Mesenchymal stem cell (in vitro differentiated cells and primary cell): ENCODE results near the gene NRROS.

Experiments used
- DNase-seq: peaks from one replicate; pipeline ENCODE4 v3.0.0-alpha.2; 2013
- H2AFZ ChIP-seq: one replicate; pipeline ENCODE4 v1.6.1; 2013; ENCODE audit warnings: low read depth, mild to moderate bottlenecking, control low read depth, inconsistent platforms, low read length, moderate library complexity
- H2AK5ac ChIP-seq: 2 replicates; pipeline ENCODE4 v1.6.1; 2013; ENCODE audit warnings: low read length, moderate library complexity, mild to moderate bottlenecking, inconsistent platforms; ENCODE audit not compliant: severe bottlenecking
- H2BK120ac ChIP-seq: one replicate; pipeline ENCODE4 v1.6.1; 2013; ENCODE audit warnings: low read depth, mild to moderate bottlenecking, inconsistent platforms, low read length, moderate library complexity
- H2BK12ac ChIP-seq, 2 experiments: one replicate each; pipeline ENCODE4 v1.6.1; 2013; ENCODE audit warnings: inconsistent platforms in 2 of 2, low read length in 2 of 2, mild to moderate bottlenecking in 2 of 2, moderate library complexity in 2 of 2, control low read depth in 1 of 2
- H2BK15ac ChIP-seq: one replicate; pipeline ENCODE4 v1.6.1; 2013; ENCODE audit warnings: mild to moderate bottlenecking, low read depth, inconsistent platforms; ENCODE audit not compliant: poor library complexity, severe bottlenecking
- H2BK5ac ChIP-seq: 2 replicates; pipeline ENCODE4 v1.6.1; 2013; ENCODE audit warnings: low read depth, mild to moderate bottlenecking, low read length, control low read depth, inconsistent platforms; ENCODE audit not compliant: poor library complexity, severe bottlenecking
- H3K14ac ChIP-seq, 2 experiments: one replicate each; pipeline ENCODE4 v1.6.1; 2013; ENCODE audit warnings: inconsistent platforms in 2 of 2, low read length in 2 of 2, control low read depth in 1 of 2, mild to moderate bottlenecking in 1 of 2, moderate library complexity in 1 of 2
- H3K18ac ChIP-seq, 2 experiments: one replicate each; pipeline ENCODE4 v1.6.1; 2013; ENCODE audit warnings: inconsistent platforms in 2 of 2, low read length in 2 of 2, control low read depth in 1 of 2, low read depth in 1 of 2, mild to moderate bottlenecking in 1 of 2
- H3K23ac ChIP-seq, 2 experiments: one replicate each; pipeline ENCODE4 v1.6.1; 2013; ENCODE audit warnings: inconsistent platforms in 2 of 2, low read length in 2 of 2, mild to moderate bottlenecking in 2 of 2, moderate library complexity in 2 of 2, control low read depth in 1 of 2
- H3K27ac ChIP-seq: 2 replicates; pipeline ENCODE4 v1.5.1; 2013; ENCODE audit warnings: mild to moderate bottlenecking, moderate library complexity, low read length, control low read depth, inconsistent platforms; ENCODE audit not compliant: poor library complexity, severe bottlenecking
- H3K27me3 ChIP-seq, 2 experiments: 2 replicates each; pipeline versions ENCODE4 v1.6.1 to v1.7.0; 2013; ENCODE audit warnings: low read length in 2 of 2, mild to moderate bottlenecking in 2 of 2, moderate library complexity in 2 of 2, control low read depth in 1 of 2, inconsistent platforms in 1 of 2; ENCODE audit not compliant: control insufficient read depth in 1 of 2, insufficient read depth in 1 of 2
- H3K36me3 ChIP-seq, 2 experiments: 2 replicates each; pipeline versions ENCODE4 v1.6.1 to v1.7.0; 2013; ENCODE audit warnings: low read length in 2 of 2, control low read depth in 1 of 2, inconsistent platforms in 1 of 2, low read depth in 1 of 2, mild to moderate bottlenecking in 1 of 2; ENCODE audit not compliant: insufficient read depth in 2 of 2, control insufficient read depth in 1 of 2
- H3K4ac ChIP-seq, 2 experiments: one replicate each; pipeline ENCODE4 v1.6.1; 2013; ENCODE audit warnings: inconsistent platforms in 2 of 2, low read length in 2 of 2, mild to moderate bottlenecking in 2 of 2, moderate library complexity in 2 of 2, control low read depth in 1 of 2, low read depth in 1 of 2
- H3K4me1 ChIP-seq: 2 replicates; pipeline ENCODE4 v1.6.1; 2013; ENCODE audit warnings: low read depth, low read length, control low read depth; ENCODE audit not compliant: control insufficient read depth, insufficient read depth
- H3K4me2 ChIP-seq: 2 replicates; pipeline ENCODE4 v1.6.1; 2013; ENCODE audit warnings: low read length, mild to moderate bottlenecking, inconsistent platforms; ENCODE audit not compliant: poor library complexity, severe bottlenecking
- H3K4me3 ChIP-seq, 2 experiments: 2 replicates each; pipeline versions ENCODE4 v1.5.1 to v1.7.0; 2013; ENCODE audit warnings: low read length in 2 of 2, mild to moderate bottlenecking in 2 of 2, control low read depth in 1 of 2, low read depth in 1 of 2; ENCODE audit not compliant: insufficient read depth in 1 of 2
- H3K79me1 ChIP-seq: replicated peaks from 2 replicates; pipeline ENCODE4 v1.6.1; 2013; ENCODE audit warnings: mild to moderate bottlenecking, control low read depth, low read length, inconsistent platforms; ENCODE audit not compliant: poor library complexity, severe bottlenecking
- H3K9ac ChIP-seq: 2 replicates; pipeline ENCODE4 v1.7.0; 2013; ENCODE audit warnings: mild to moderate bottlenecking, low read length, moderate library complexity
- H3K9me3 ChIP-seq: 2 replicates; pipeline ENCODE4 v1.7.0; 2013; ENCODE audit warnings: mild to moderate bottlenecking, low read length; ENCODE audit not compliant: control insufficient read depth
- H4K8ac ChIP-seq: one replicate; pipeline ENCODE4 v1.6.1; 2013; ENCODE audit warnings: inconsistent platforms, mild to moderate bottlenecking, low read length, moderate library complexity
- H4K91ac ChIP-seq: one replicate; pipeline ENCODE4 v1.6.1; 2013; ENCODE audit warnings: mild to moderate bottlenecking, low read length, inconsistent platforms
- WGBS: methylation state at CpG from one replicate; pipeline ENCODE4 v1.1.7; 2013; ENCODE audit warnings: mixed read lengths; 5-methylcytosine and 5-hydroxymethylcytosine counted together

NRROS gene

DNA sequence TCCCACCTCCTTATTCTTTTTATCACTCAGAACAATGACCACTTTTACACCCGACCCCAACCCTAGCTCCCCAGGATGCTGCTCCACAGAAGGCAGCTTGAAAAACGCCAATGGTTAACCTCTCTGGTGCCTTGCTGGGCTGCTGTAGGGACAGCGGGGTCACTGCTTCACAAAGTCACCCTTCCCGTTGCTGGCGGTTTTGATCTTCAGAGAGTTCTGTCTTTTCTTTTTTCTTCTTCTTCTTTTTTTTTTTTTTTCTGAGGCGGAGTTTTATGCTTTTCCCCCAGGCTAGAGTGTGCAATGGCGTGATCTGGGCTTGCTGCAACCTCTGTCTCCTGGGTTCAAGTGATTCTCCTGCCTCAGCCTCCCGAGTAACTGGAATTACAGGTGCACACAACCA is 51.9 kb downstream of the NRROS start:
- Histone ChIP-seq H3K27ac (no peak overlapping the region), H3K9ac (no peak overlapping the region), H3K79me1 (no peaks in the 10 kb centered on the region), H4K8ac (no peak overlapping the region), H3K14ac (no peak overlapping the region), H3K9me3 (no peaks in the 10 kb centered on the region), H3K4me2 (no peak overlapping the region), H3K23ac (no peak overlapping the region), H3K4me1 (peaks cover 5% of the 10 kb centered on the region), H2BK12ac (no peak overlapping the region), H2BK120ac (no peak overlapping the region), H3K36me3 (no peaks in the 10 kb centered on the region), H3K4ac (no peak overlapping the region), H3K4me3 (no peak overlapping the region), H3K18ac (no peak overlapping the region), H4K91ac (no peak overlapping the region), H2BK15ac (no peak overlapping the region), H2AK5ac (no peak overlapping the region), H3K27me3 (peaks cover 0 to 5% of the 10 kb centered on the region in 2 experiments), H2AFZ (no peak overlapping the region), H2BK5ac (no peak overlapping the region)
- no peak for DNase-seq
- 91% methylated on average over 8 of the region's 8 CpGs for WGBS

DNA sequence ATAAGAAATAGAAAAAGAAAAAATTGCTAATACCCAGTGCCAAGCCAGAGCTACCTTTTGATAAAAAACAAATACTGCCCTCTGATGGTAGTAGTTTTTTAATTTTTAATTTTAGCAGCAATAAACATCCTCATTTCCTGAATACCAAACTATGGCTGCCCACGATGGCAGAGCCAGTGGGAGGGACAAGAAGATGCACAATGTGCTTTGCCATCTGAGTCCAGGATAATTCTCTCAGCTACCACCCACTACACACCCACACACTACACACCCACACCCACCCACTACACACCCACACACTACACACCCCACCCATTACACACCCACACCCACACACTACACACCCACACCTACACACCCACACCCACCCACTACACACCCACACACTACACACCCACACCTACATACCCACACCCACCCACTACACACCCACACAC is 54.7 kb downstream of the NRROS start:
- DNase-seq = no peak
- no peak overlapping the region for H2BK5ac ChIP-seq
- H2AK5ac ChIP-seq = no peak overlapping the region
- H3K4me2 ChIP-seq = no peak overlapping the region
- H3K4ac ChIP-seq = no peak overlapping the region
- no peak overlapping the region for H3K18ac ChIP-seq
- H3K79me1 ChIP-seq = no peaks in the 10 kb centered on the region
- H2BK120ac ChIP-seq = no peak overlapping the region
- H2AFZ ChIP-seq = no peak overlapping the region
- peak overlapping the region; percentile 38 for H4K8ac ChIP-seq
- H2BK12ac ChIP-seq = peak overlapping the region in 1 of 2 experiments; percentile 43
- no peaks in the 10 kb centered on the region for H3K36me3 ChIP-seq
- no peak overlapping the region for H2BK15ac ChIP-seq
- no peak overlapping the region for H3K9ac ChIP-seq
- peaks cover 0 to 5% of the 10 kb centered on the region in 2 experiments for H3K27me3 ChIP-seq
- no peak overlapping the region for H3K4me3 ChIP-seq
- no peak overlapping the region for H3K14ac ChIP-seq
- H3K27ac ChIP-seq = no peak overlapping the region
- WGBS = 83% methylated on average over 1 of the region's 1 CpG
- H3K9me3 ChIP-seq = no peaks in the 10 kb centered on the region
- peak overlapping the region; percentile 34 for H4K91ac ChIP-seq
- peaks cover 5% of the 10 kb centered on the region for H3K4me1 ChIP-seq
- no peak overlapping the region for H3K23ac ChIP-seq

DNA sequence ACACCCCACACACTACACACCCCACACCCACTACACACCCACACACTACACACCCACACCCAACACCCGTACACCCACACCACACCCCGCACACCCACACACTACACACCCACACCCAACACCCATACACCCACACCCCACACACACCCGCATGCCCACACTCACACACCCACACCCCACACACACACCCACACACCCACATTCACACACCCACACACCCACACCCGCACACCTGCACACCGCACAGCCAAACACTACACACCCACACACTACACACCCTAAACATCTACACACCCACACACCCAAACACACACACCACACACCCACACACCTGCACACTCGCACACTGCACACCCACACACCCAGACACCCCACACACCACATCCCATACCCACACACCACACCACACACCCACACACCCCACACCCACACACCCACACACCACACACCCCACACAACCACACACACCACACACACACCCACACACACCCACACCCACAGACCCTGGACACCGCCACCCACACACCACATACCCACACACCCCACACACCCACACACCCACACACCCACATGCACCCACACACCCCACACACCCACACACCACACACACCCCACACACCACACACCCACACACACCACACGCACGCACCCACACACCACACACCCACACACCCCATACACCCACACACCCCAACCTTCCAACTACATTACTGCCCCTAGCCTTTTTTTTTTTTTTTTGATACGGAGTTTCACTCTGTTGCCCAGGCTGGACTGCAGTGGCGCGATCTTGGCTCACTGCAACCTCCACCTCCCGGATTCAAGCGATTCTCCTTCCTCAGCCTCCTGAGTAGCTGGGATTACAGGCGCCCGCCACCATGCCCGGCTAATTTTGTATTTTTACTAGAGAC is 55.7 kb downstream of the NRROS start:
- no peak for DNase-seq
- no peak overlapping the region for H3K4ac ChIP-seq
- H2BK120ac ChIP-seq = no peak overlapping the region
- peak overlapping the region in 1 of 2 experiments; percentile 28 for H3K4me3 ChIP-seq
- no peaks in the 10 kb centered on the region for H3K79me1 ChIP-seq
- peak overlapping the region in 1 of 2 experiments; percentile 13 for H3K14ac ChIP-seq
- no peak overlapping the region for H2BK12ac ChIP-seq
- no peak overlapping the region for H4K91ac ChIP-seq
- H2BK5ac ChIP-seq = no peak overlapping the region
- peaks cover 0 to 5% of the 10 kb centered on the region in 2 experiments for H3K27me3 ChIP-seq
- H3K4me1 ChIP-seq = peaks cover 5% of the 10 kb centered on the region
- no peak overlapping the region for H2AFZ ChIP-seq
- H2AK5ac ChIP-seq = no peak overlapping the region
- H2BK15ac ChIP-seq = no peak overlapping the region
- H3K18ac ChIP-seq = no peak overlapping the region
- WGBS = 98% methylated on average over 17 of the region's 17 CpGs
- no peaks in the 10 kb centered on the region for H3K9me3 ChIP-seq
- no peak overlapping the region for H3K9ac ChIP-seq
- H3K23ac ChIP-seq = no peak overlapping the region
- H3K36me3 ChIP-seq = no peaks in the 10 kb centered on the region
- H4K8ac ChIP-seq = no peak overlapping the region
- H3K27ac ChIP-seq = no peak overlapping the region
- H3K4me2 ChIP-seq = no peak overlapping the region

DNA sequence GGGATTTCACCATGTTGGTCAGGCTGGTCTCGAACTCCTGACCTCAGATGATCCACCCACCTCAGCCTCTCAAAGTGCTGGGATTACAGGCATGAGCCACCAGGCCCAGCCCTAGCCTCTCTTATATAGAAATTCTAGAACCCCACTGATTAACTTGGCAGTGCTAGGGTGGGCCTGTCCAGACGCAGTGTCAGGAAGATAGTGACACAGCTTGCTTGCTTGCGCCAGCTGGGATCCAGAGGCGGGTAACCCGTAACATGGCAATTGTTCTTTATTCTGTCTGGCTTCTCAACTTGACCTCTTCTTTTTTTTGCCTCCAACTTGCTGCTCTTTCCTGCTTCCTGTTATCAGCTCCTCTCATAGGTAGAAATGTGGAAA is 56.3 kb downstream of the NRROS start:
- Histone ChIP-seq H2AFZ (no peak overlapping the region), H3K23ac (no peak overlapping the region), H3K27me3 (peaks cover 0 to 5% of the 10 kb centered on the region in 2 experiments), H3K4me1 (peaks cover 5% of the 10 kb centered on the region), H3K18ac (no peak overlapping the region), H2BK12ac (no peak overlapping the region), H3K9me3 (no peaks in the 10 kb centered on the region), H2AK5ac (no peak overlapping the region), H3K36me3 (no peaks in the 10 kb centered on the region), H3K9ac (no peak overlapping the region), H3K4ac (no peak overlapping the region), H3K4me3 (no peak overlapping the region), H3K14ac (no peak overlapping the region), H3K4me2 (no peak overlapping the region), H3K79me1 (no peaks in the 10 kb centered on the region), H4K91ac (no peak overlapping the region), H2BK5ac (no peak overlapping the region), H4K8ac (no peak overlapping the region), H3K27ac (no peak overlapping the region), H2BK120ac (no peak overlapping the region), H2BK15ac (no peak overlapping the region)
- no peak for DNase-seq
- 88% methylated on average over 5 of the region's 5 CpGs for WGBS
